ENCODE data around the gene RNASE1. TPM values are rescaled to one million over a fixed set of nuclear protein-coding genes. Genes with fewer than 3 reads are reported as not detected.

RNASE1 gene
- total RNA-seq, 4 donors from 2014 or later, result 87.2 to 780 (median 336) TPM

DNA sequence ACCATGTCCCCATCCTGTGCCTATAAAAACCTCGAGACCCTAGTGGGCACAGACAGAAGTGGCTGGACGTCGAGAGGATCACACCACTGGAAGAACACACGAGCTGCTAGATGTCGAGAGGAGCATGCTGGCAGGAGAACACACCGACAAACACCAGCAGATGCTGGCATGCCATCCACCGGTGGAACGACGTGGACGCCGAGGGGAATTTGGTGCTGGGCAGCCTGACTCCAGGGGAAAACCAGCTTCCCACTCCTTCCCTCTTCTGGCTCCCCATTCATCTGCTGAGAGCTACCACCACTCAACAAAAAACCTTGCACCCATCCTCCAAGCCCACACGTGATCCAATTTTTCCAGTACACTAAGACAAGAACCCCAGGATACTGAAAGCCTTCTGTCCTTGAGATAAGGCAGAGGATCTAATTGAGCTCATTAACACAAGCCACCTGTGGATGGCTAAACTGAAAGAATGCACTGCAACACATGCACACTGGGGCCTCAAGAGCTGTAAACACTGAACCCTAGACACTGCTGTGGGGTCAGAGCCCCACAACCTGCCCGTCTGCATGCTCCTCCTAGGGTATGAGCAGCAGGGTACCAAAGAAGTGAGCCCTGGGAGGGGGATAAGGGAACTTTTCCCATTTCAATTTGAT, 12.1 kb downstream of the RNASE1 start:
- no peak overlapping the region for H3K4me3 ChIP-seq
- H3K27ac ChIP-seq, result no peak overlapping the region
- no peaks in the 10 kb centered on the region for H3K4me1 ChIP-seq
- no peaks in the 10 kb centered on the region for H3K9me3 ChIP-seq
- TF ChIP-seq POLR2AphosphoS5 (IDR thresholded peaks at IDR 0.05) (no peak), CTCF (IDR thresholded peaks at IDR 0.05) (no peak), EP300 (IDR thresholded peaks at IDR 0.05) (no peak), POLR2A (IDR thresholded peaks at IDR 0.05) (no peak)
- no peak for ATAC-seq
- 77% methylated on average over 7 of the region's 13 CpGs; no CpG with 5 or more reads in 1 of the 2 donors for WGBS, 2 donors (ENCODE audit: low coverage in 1 of 2)
- H3K27me3 ChIP-seq, result no peaks in the 10 kb centered on the region
- no peaks in the 10 kb centered on the region for H3K36me3 ChIP-seq

- H3K4me3 ChIP-seq, result no peak overlapping the region
- no peak for ATAC-seq
- no peak for TF ChIP-seq POLR2A (IDR thresholded peaks at IDR 0.05)
- no peak for TF ChIP-seq POLR2AphosphoS5 (IDR thresholded peaks at IDR 0.05)
- H3K9me3 ChIP-seq, result no peaks in the 10 kb centered on the region
- H3K27me3 ChIP-seq, result no peaks in the 10 kb centered on the region
- WGBS, 2 donors (ENCODE audit: low coverage in 1 of 2), result 65 to 80% methylated on average over 3 of the region's 3 CpGs
- no peaks in the 10 kb centered on the region for H3K36me3 ChIP-seq
- H3K4me1 ChIP-seq, result no peaks in the 10 kb centered on the region
- no peak overlapping the region for H3K27ac ChIP-seq
These were observed 13.3 kb downstream of the RNASE1 start for GRCh38 chr14:20789230-20789813.

DNA sequence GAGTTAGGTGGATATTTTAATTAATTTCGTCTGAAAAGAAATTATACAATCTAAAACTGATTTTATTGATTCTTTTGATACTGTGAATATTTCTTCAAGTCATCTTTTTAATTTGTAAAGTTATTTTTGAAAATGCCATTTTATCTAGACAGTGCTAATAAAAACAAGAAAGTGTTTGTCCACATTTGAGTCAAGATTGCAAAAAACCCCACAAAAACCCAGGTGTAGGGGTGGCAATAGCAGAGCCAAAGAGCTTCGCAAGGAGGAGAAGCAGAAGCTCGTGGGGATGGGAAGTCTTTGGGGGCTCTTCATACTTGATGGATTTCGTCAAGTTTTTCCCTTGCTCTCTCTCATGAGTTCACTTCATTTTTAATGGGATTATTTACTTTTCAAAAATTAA, 15.6 kb downstream of the RNASE1 start:
- ATAC-seq, result no peak
- no peak overlapping the region for H3K27ac ChIP-seq
- no peak overlapping the region for H3K4me3 ChIP-seq
- no peaks in the 10 kb centered on the region for H3K4me1 ChIP-seq
- no peaks in the 10 kb centered on the region for H3K9me3 ChIP-seq
- H3K27me3 ChIP-seq, result no peaks in the 10 kb centered on the region
- H3K36me3 ChIP-seq, result no peaks in the 10 kb centered on the region
- 67 to 84% methylated on average over 3 to 4 of the region's 4 CpGs for WGBS, 2 donors (ENCODE audit: low coverage in 1 of 2)
- TF ChIP-seq CTCF (IDR thresholded peaks at IDR 0.05), result no peak
- TF ChIP-seq EP300 (IDR thresholded peaks at IDR 0.05), result no peak
- no peak for TF ChIP-seq POLR2AphosphoS5 (IDR thresholded peaks at IDR 0.05)
- TF ChIP-seq POLR2A (IDR thresholded peaks at IDR 0.05), result no peak

- H3K27me3 ChIP-seq, result no peaks in the 10 kb centered on the region
- H3K36me3 ChIP-seq, result no peaks in the 10 kb centered on the region
- H3K9me3 ChIP-seq, result no peaks in the 10 kb centered on the region
- no peak for TF ChIP-seq POLR2A (IDR thresholded peaks at IDR 0.05)
- no peak for TF ChIP-seq CTCF (IDR thresholded peaks at IDR 0.05)
- ATAC-seq, result no peak
- 51 to 58% methylated on average over 3 to 5 of the region's 5 CpGs for WGBS, 2 donors (ENCODE audit: low coverage in 1 of 2)
- peak overlapping the region in 3 of 4 donors; percentile 31 to 44 (median 43) for H3K27ac ChIP-seq
- peak overlapping the region in 1 of 2 donors; percentile 33 for H3K4me3 ChIP-seq
- no peaks in the 10 kb centered on the region for H3K4me1 ChIP-seq
These were observed 20.3 kb downstream of the RNASE1 start for GRCh38 chr14:20782280-20782890.

GRCh38 chr14:20781803-20782202, 20.8 kb downstream of the RNASE1 start:
- Histone ChIP-seq H3K36me3 (no peaks in the 10 kb centered on the region), H3K4me3 (peak overlapping the region; percentile 19 to 33), H3K9me3 (no peaks in the 10 kb centered on the region), H3K4me1 (no peaks in the 10 kb centered on the region), H3K27me3 (no peaks in the 10 kb centered on the region), H3K27ac (peak overlapping the region in 2 of 4 donors; percentile 43 to 44)
- 67% methylated on average over 2 of the region's 4 CpGs; no CpG with 5 or more reads in 1 of the 2 donors for WGBS, 2 donors (ENCODE audit: low coverage in 1 of 2)
- no peak for ATAC-seq
- TF ChIP-seq EP300 (IDR thresholded peaks at IDR 0.05) (no peak), POLR2AphosphoS5 (IDR thresholded peaks at IDR 0.05) (no peak), CTCF (IDR thresholded peaks at IDR 0.05) (no peak), POLR2A (IDR thresholded peaks at IDR 0.05) (no peak)

Data from gastroesophageal sphincter (tissue), 4 donors.